Right atrium auricular region (tissue), 2 donors: ENCODE results near the gene HOXD8. TPM values are rescaled to one million over a fixed set of nuclear protein-coding genes. Genes with fewer than 3 reads are reported as not detected.

Experiments
- DNase-seq: peaks from one replicate; pipeline ENCODE4 v3.0.0-alpha.2; 2019; ENCODE audit warnings: low spot score
- H3K27ac ChIP-seq, 2 donors: fragments of 200-600 bp; sonication (generic); 1 replicate in 1 of 2; 2 replicates in 1 of 2; pipeline ENCODE4 v1.5.1; 2016 to 2019
- H3K27me3 ChIP-seq, 2 donors: fragments of 200-600 bp; sonication (generic); one replicate each; pipeline versions ENCODE4 v1.5.1 to v1.6.0; 2017 to 2019
- H3K36me3 ChIP-seq: fragments of 200-600 bp; sonication (generic); one replicate; pipeline ENCODE4 v1.5.1; 2016
- H3K4me1 ChIP-seq, 2 donors: fragments of 200-600 bp; sonication (generic); one replicate each; pipeline versions ENCODE4 v1.5.1 to v1.6.0; 2017 to 2019
- H3K4me3 ChIP-seq, 2 donors: fragments of 200-600 bp; sonication (generic); 1 replicate in 1 of 2; 2 replicates in 1 of 2; pipeline ENCODE4 v1.5.1; 2017 to 2019; ENCODE audit warnings: mild to moderate bottlenecking in 1 of 2, moderate library complexity in 1 of 2
- H3K9me3 ChIP-seq, 2 donors: fragments of 200-600 bp; sonication (generic); one replicate each; pipeline ENCODE4 v1.5.1; 2019
- total RNA-seq, 2 donors: library from RNA; depleted of rRNA; stranded (reverse); fragments of >200 nt; gene quantifications; one replicate each; pipeline ENCODE4 v1.1.0, GENCODE V29; 2016
- TF ChIP-seq, protein P1 (sequence below), 2 donors: fragments of 200-600 bp; sonication (generic); IDR thresholded peaks; one replicate each; pipeline ENCODE4 v1.5.1; 2019; ENCODE audit warnings: antibody characterized with exemption in 2 of 2

Gene HOXD8
- total RNA-seq, 2 donors from 2014 or later = 0.55 to 1.1 TPM

DNA sequence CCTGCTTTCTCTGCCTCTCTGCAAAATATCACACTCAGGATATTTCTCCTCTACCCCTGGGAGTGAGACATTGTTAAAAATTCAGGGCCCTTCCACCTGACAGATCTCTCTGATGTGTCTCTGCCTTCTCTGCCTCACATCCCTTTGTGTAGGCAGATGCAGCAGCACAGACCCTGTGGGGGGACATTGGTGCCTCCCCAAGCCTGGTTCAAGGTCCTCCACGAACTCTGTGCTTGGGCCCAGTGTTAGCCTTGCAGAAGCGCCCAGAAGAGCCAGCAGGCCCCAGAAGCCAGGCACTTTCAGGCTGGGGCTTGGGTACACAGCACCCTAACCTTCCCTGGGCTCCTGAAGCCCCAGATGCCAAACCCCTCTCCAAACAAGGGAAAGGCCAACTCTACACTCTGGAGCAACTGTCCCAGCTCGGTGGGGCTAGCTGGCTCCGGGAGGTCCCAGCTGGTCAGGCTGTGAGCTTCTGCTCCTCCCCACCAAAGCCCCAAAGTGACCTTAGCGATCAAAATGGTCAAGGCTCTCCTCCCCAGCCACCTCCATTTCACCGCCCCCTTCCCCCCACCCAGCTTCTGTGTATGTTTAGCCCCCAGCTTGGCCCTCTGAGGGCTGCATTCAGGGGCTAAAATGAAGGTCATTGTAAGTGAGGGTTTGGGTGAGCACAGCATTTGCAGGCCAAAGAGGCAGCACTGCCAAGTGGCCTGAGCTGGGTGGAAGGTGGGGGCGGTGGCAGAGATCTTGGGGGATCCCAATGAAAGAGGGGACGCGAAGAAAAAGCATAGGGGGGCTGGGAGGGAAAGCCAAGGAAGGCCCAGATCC, 4.3 kb upstream of the HOXD8 start:
- no peak for DNase-seq
- Histone ChIP-seq H3K9me3 (no peaks in the 10 kb centered on the region), H3K4me1 (peaks cover 0 to 36% of the 10 kb centered on the region in 2 donors), H3K36me3 (no peaks in the 10 kb centered on the region), H3K27ac (no peak overlapping the region), H3K27me3 (peaks cover 49 to 73% of the 10 kb centered on the region in 2 donors), H3K4me3 (no peak overlapping the region)
- TF ChIP-seq, protein P1, sequence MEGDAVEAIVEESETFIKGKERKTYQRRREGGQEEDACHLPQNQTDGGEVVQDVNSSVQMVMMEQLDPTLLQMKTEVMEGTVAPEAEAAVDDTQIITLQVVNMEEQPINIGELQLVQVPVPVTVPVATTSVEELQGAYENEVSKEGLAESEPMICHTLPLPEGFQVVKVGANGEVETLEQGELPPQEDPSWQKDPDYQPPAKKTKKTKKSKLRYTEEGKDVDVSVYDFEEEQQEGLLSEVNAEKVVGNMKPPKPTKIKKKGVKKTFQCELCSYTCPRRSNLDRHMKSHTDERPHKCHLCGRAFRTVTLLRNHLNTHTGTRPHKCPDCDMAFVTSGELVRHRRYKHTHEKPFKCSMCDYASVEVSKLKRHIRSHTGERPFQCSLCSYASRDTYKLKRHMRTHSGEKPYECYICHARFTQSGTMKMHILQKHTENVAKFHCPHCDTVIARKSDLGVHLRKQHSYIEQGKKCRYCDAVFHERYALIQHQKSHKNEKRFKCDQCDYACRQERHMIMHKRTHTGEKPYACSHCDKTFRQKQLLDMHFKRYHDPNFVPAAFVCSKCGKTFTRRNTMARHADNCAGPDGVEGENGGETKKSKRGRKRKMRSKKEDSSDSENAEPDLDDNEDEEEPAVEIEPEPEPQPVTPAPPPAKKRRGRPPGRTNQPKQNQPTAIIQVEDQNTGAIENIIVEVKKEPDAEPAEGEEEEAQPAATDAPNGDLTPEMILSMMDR (IDR thresholded peaks at IDR 0.05) = no peak

DNA sequence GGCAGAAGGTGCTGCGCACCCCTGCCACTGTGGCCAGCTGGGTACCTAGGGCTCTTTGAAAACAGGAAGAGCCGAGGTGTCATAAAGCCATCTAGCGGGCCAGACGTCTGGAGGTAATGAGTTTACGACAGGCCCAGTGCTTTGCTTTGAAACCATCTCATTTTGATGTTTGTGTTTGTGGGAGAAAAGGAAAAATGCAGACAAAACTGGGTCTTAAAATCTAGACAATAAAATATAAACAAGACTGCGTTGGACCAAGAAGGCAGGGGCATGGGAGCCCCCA, 3.8 kb upstream of the HOXD8 start:
- DNase-seq = no peak
- H3K4me1 ChIP-seq = peaks cover 0 to 41% of the 10 kb centered on the region in 2 donors

GRCh38 chr2:176126929-176127773, 2.4 kb upstream of the HOXD8 start:
- H3K9me3 ChIP-seq = no peaks in the 10 kb centered on the region
- peaks cover 0 to 36% of the 10 kb centered on the region in 2 donors for H3K4me1 ChIP-seq
- H3K27ac ChIP-seq = no peak overlapping the region
- peaks cover 51 to 70% of the 10 kb centered on the region in 2 donors for H3K27me3 ChIP-seq
- TF ChIP-seq, protein P1 (IDR thresholded peaks at IDR 0.05) = peak; percentile 93 to 95
- peak; percentile 73 for DNase-seq
- H3K4me3 ChIP-seq = no peak overlapping the region
- H3K36me3 ChIP-seq = no peaks in the 10 kb centered on the region

More for the DNA sequence above, 3.8 kb upstream of the HOXD8 start:
- Histone ChIP-seq H3K4me3 (no peak overlapping the region), H3K27ac (no peak overlapping the region), H3K27me3 (peaks cover 44 to 72% of the 10 kb centered on the region in 2 donors), H3K36me3 (no peaks in the 10 kb centered on the region), H3K9me3 (no peaks in the 10 kb centered on the region)
- TF ChIP-seq, protein P1 (IDR thresholded peaks at IDR 0.05) = no peak

GRCh38 chr2:176127774-176128072, 1.8 kb upstream of the HOXD8 start:
- TF ChIP-seq, protein P1 (IDR thresholded peaks at IDR 0.05) = no peak
- no peaks in the 10 kb centered on the region for H3K9me3 ChIP-seq
- DNase-seq = no peak
- peaks cover 51 to 70% of the 10 kb centered on the region in 2 donors for H3K27me3 ChIP-seq
- no peaks in the 10 kb centered on the region for H3K36me3 ChIP-seq
- H3K4me3 ChIP-seq = no peak overlapping the region
- peaks cover 0 to 30% of the 10 kb centered on the region in 2 donors for H3K4me1 ChIP-seq
- H3K27ac ChIP-seq = no peak overlapping the region

DNA sequence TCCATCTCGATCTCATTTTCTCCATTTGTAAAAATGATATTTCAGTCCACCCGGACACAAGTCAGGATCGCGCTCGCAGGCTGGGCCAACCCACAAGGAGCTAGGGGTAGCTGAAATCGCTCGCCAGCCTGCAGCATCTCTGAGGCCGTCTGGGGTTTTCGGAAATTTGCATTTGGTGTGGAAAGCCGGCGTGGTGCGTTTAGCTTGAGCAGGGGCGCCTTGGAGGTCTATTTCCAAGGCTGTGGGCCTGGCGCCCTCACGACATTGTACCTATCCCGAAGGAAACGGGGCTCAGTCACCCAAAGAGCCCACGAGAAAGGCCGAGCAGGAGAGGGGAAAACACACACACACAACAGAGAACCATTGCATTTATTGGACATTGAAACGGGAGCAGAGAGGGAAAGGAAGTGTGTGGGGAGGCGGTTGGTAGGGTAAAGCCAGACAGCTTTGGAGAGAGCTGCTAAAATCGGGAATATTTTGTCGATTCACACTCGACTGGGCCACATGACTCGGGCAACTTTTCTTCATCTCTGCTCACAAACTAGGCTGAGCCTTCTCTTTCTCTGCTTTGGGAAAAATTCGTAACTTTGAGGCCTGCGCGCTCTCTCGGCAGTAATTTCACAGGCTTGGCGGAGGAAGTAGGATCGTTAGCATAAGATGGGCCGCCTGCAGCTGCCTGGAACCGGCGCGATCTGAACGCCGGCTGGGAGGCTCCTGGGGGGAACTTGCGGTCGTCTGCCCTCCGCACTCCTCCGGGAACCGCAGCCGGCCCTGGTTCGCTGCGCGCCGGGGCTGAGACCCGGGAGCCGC, 1.1 kb upstream of the HOXD8 start:
- no peaks in the 10 kb centered on the region for H3K36me3 ChIP-seq
- H3K4me3 ChIP-seq = peak overlapping the region in 1 of 2 donors; percentile 52
- no peak for DNase-seq
- H3K27me3 ChIP-seq = peaks cover 54 to 69% of the 10 kb centered on the region in 2 donors
- H3K9me3 ChIP-seq = no peaks in the 10 kb centered on the region
- H3K27ac ChIP-seq = peak overlapping the region in 1 of 2 donors; percentile 26
- TF ChIP-seq, protein P1 (IDR thresholded peaks at IDR 0.05) = no peak
- peaks cover 0 to 24% of the 10 kb centered on the region in 2 donors for H3K4me1 ChIP-seq
